ENCODE measurements around the gene CD68.

The CD68 gene

GRCh38 chr17:7627250-7628121 is 48.0 kb downstream of the CD68 start, which contains the start of gene SAT2:
SAT2 (minus strand) TSS chr17:7627821; CDS start chr17:7627635, 186 bp downstream.
- no peak for TF ChIP-seq CTCF (IDR thresholded peaks at IDR 0.05; ENCODE audit: low read depth, low read length, missing control alignments)
- peak within 1 kb of the TSS; percentile 68 for H3K4me3 ChIP-seq (replicated peaks; ENCODE audit: low read depth, low read length)
- peak; percentile 78 for DNase-seq (ENCODE audit: extremely low read depth, low read depth)

- TF ChIP-seq CTCF (IDR thresholded peaks at IDR 0.05; ENCODE audit: low read depth, low read length, missing control alignments) = no peak
- no peak for DNase-seq (ENCODE audit: extremely low read depth, low read depth)
- H3K4me3 ChIP-seq (replicated peaks; ENCODE audit: low read depth, low read length) = no peak within 1 kb of the TSS
Measured at GRCh38 chr17:7629939-7630571, 50.6 kb downstream of the CD68 start, which contains the start of gene SHBG. SHBG (plus strand) TSS chr17:7630135; CDS start chr17:7630173, 38 bp downstream.
